HG03460 (cell line): ENCODE results near the gene AIDA.
"Not testable (repeated sequence)": the region's sequence is repeated elsewhere in the genome, so short reads cannot be mapped to it uniquely, and the experiment has no call there.

Experiments
- ATAC-seq: cut with Tn5 transposase; IDR thresholded peaks from one replicate; pipeline ENCODE4 v1.9.1; 2021; ENCODE audit not compliant: unreplicated experiment

AIDA gene

GRCh38 chr1:222713091-222713961 lies 1.0 kb upstream of the AIDA start:
- ATAC-seq, result peak; percentile 64

- ATAC-seq, result peak; percentile 30
Observed at GRCh38 chr1:222711319-222712252, 705 bp downstream of the AIDA start.

GRCh38 chr1:222709700-222710153 lies 2.6 kb downstream of the AIDA start:
- no peak for ATAC-seq

- ATAC-seq, result no peak
Observed at GRCh38 chr1:222706815-222707214, 5.5 kb downstream of the AIDA start.

- ATAC-seq, result no peak
Observed at GRCh38 chr1:222704260-222704659, 8.0 kb downstream of the AIDA start.

- ATAC-seq, result no peak
Observed at GRCh38 chr1:222702210-222702609, 10.1 kb downstream of the AIDA start.

GRCh38 chr1:222697826-222698225 lies 14.5 kb downstream of the AIDA start:
- no peak for ATAC-seq

- no peak for ATAC-seq
Observed at GRCh38 chr1:222697203-222697602, 15.1 kb downstream of the AIDA start.

- ATAC-seq, result no peak
Observed at GRCh38 chr1:222696741-222697140, 15.6 kb downstream of the AIDA start.

- ATAC-seq, result no peak
Observed at GRCh38 chr1:222694927-222695326, 17.4 kb downstream of the AIDA start.

GRCh38 chr1:222691016-222691415 lies 21.3 kb downstream of the AIDA start:
- no peak for ATAC-seq

GRCh38 chr1:222680080-222680479 lies 32.2 kb downstream of the AIDA start:
- no peak for ATAC-seq

- no peak for ATAC-seq
Observed at GRCh38 chr1:222670110-222670509, 42.2 kb downstream of the AIDA start.

- not testable (repeated sequence) for ATAC-seq
Observed at GRCh38 chr1:222669107-222669506, 43.2 kb downstream of the AIDA start.

- ATAC-seq, result not testable (repeated sequence)
Observed at GRCh38 chr1:222668184-222668583, 44.1 kb downstream of the AIDA start.

GRCh38 chr1:222665964-222666363 lies 46.3 kb downstream of the AIDA start:
- ATAC-seq, result no peak

GRCh38 chr1:222663431-222663934 lies 48.8 kb downstream of the AIDA start:
- no peak for ATAC-seq

- no peak for ATAC-seq
Observed at GRCh38 chr1:222657899-222658298, 54.4 kb downstream of the AIDA start.

- no peak for ATAC-seq
Observed at GRCh38 chr1:222656391-222657155, 55.7 kb downstream of the AIDA start.

- peak; percentile 97 for ATAC-seq
Observed at GRCh38 chr1:222654849-222655248, 57.4 kb downstream of the AIDA start.
